ENCODE data around the gene F7.
"Not testable (repeated sequence)": the region's sequence is repeated elsewhere in the genome, so short reads cannot be mapped to it uniquely, and the experiment has no call there.

Gene F7

GRCh38 chr13:113157206-113157928 is 51.8 kb downstream of the F7 start:
- Histone ChIP-seq H3K27ac (no peak overlapping the region), H3K4me2 (no peak overlapping the region), H3K4me1 (peaks cover 17 to 33% (median 26%) of the 10 kb centered on the region in 10 experiments), H3K9me3 (replicated peaks in 1 of 11) (peaks cover 6 to 15% (median 9%) of the 10 kb centered on the region in 11 experiments; a peak in 20 of 22 replicates), H3K27me3 (peaks cover 20 to 40% (median 34%) of the 10 kb centered on the region in 11 experiments), H3K36me3 (no peaks in the 10 kb centered on the region), H3K9ac (no peak overlapping the region), H4K20me1 (peaks cover 0 to 3% (median 0%) of the 10 kb centered on the region in 11 experiments; a peak in 2 of 22 replicates), H3K4me3 (no peak overlapping the region)
- TF ChIP-seq Cebpa-rat (IDR thresholded peaks at IDR 0.05): no peak

- peaks cover 27 to 40% (median 34%) of the 10 kb centered on the region in 11 experiments for H3K27me3 ChIP-seq
- H4K20me1 ChIP-seq: peaks cover 0 to 3% (median 0%) of the 10 kb centered on the region in 11 experiments; a peak in 6 of 22 replicates
- no peak within 1 kb of the TSS for H3K4me2 ChIP-seq
- H3K4me3 ChIP-seq: no peak within 1 kb of the TSS
- no peak for TF ChIP-seq Cebpa-rat (IDR thresholded peaks at IDR 0.05)
- no peaks in the 10 kb centered on the region for H3K36me3 ChIP-seq
- no peak within 1 kb of the TSS for H3K9ac ChIP-seq
- H3K27ac ChIP-seq: no peak within 1 kb of the TSS
- H3K4me1 ChIP-seq: peaks cover 17 to 25% (median 20%) of the 10 kb centered on the region in 10 experiments
- peaks cover 6 to 15% (median 9%) of the 10 kb centered on the region in 11 experiments; a peak in 20 of 22 replicates for H3K9me3 ChIP-seq (replicated peaks in 1 of 11)
Measured at GRCh38 chr13:113157929-113158747, 52.5 kb downstream of the F7 start, which contains the start of gene PROZ. Gene PROZ, plus strand, starts transcription at chr13:113158648. Its CDS starts 13 bp downstream, at chr13:113158661.

GRCh38 chr13:113158946-113159345 is 53.4 kb downstream of the F7 start:
- H3K36me3 ChIP-seq: no peaks in the 10 kb centered on the region
- peaks cover 12 to 20% (median 16%) of the 10 kb centered on the region in 10 experiments for H3K4me1 ChIP-seq
- no peak overlapping the region for H3K4me3 ChIP-seq
- H3K9me3 ChIP-seq (replicated peaks in 1 of 11): peaks cover 6 to 15% (median 9%) of the 10 kb centered on the region in 11 experiments; a peak in 20 of 22 replicates
- no peak for TF ChIP-seq Cebpa-rat (IDR thresholded peaks at IDR 0.05)
- no peak overlapping the region for H3K4me2 ChIP-seq
- H3K27me3 ChIP-seq: peaks cover 35 to 43% (median 39%) of the 10 kb centered on the region in 11 experiments
- peaks cover 0 to 9% (median 0%) of the 10 kb centered on the region in 11 experiments; a peak in 6 of 22 replicates for H4K20me1 ChIP-seq
- no peak overlapping the region for H3K9ac ChIP-seq
- H3K27ac ChIP-seq: no peak overlapping the region

- Histone ChIP-seq H3K27ac (no peak overlapping the region), H3K27me3 (peaks cover 43 to 51% (median 46%) of the 10 kb centered on the region in 11 experiments), H3K9ac (no peak overlapping the region), H3K36me3 (no peaks in the 10 kb centered on the region), H3K9me3 (replicated peaks in 1 of 11) (peaks cover 6 to 15% (median 9%) of the 10 kb centered on the region in 11 experiments; a peak in 20 of 22 replicates), H3K4me3 (no peak overlapping the region), H3K4me1 (peaks cover 8 to 23% (median 19%) of the 10 kb centered on the region in 10 experiments), H4K20me1 (peaks cover 0 to 9% (median 0%) of the 10 kb centered on the region in 11 experiments; a peak in 8 of 22 replicates), H3K4me2 (no peak overlapping the region)
- no peak for TF ChIP-seq Cebpa-rat (IDR thresholded peaks at IDR 0.05)
Measured at GRCh38 chr13:113159701-113160100, 54.1 kb downstream of the F7 start.

- no peaks in the 10 kb centered on the region for H3K36me3 ChIP-seq
- no peak overlapping the region for H3K4me2 ChIP-seq
- peaks cover 0 to 14% (median 0%) of the 10 kb centered on the region in 11 experiments; a peak in 8 of 22 replicates for H4K20me1 ChIP-seq
- no peak overlapping the region for H3K4me3 ChIP-seq
- peaks cover 50 to 64% (median 58%) of the 10 kb centered on the region in 11 experiments for H3K27me3 ChIP-seq
- no peak for TF ChIP-seq Cebpa-rat (IDR thresholded peaks at IDR 0.05)
- no peak overlapping the region for H3K27ac ChIP-seq
- peaks cover 4 to 9% (median 6%) of the 10 kb centered on the region in 11 experiments; a peak in 20 of 22 replicates for H3K9me3 ChIP-seq (replicated peaks in 1 of 11)
- H3K9ac ChIP-seq: no peak overlapping the region
- peaks cover 3 to 17% (median 13%) of the 10 kb centered on the region in 10 experiments; a peak in 11 of 20 replicates for H3K4me1 ChIP-seq
Measured at GRCh38 chr13:113160983-113161382, 55.4 kb downstream of the F7 start.

- no peak overlapping the region for H3K4me3 ChIP-seq
- no peak overlapping the region for H3K9ac ChIP-seq
- H3K4me2 ChIP-seq: no peak overlapping the region
- no peak for TF ChIP-seq Cebpa-rat (IDR thresholded peaks at IDR 0.05)
- H3K27me3 ChIP-seq: peaks cover 50 to 68% (median 62%) of the 10 kb centered on the region in 11 experiments
- H4K20me1 ChIP-seq: peaks cover 0 to 16% (median 3%) of the 10 kb centered on the region in 11 experiments; a peak in 8 of 22 replicates
- peaks cover 3 to 21% (median 13%) of the 10 kb centered on the region in 10 experiments; a peak in 11 of 20 replicates for H3K4me1 ChIP-seq
- H3K36me3 ChIP-seq: no peaks in the 10 kb centered on the region
- peaks cover 0 to 4% (median 1%) of the 10 kb centered on the region in 11 experiments; a peak in 14 of 22 replicates for H3K9me3 ChIP-seq (replicated peaks in 1 of 11)
- H3K27ac ChIP-seq: no peak overlapping the region
Measured at GRCh38 chr13:113161433-113161832, 55.8 kb downstream of the F7 start.

GRCh38 chr13:113161975-113162374 is 56.4 kb downstream of the F7 start:
- H3K4me2 ChIP-seq; H3K9me3 ChIP-seq (replicated peaks in 1 of 11); H3K9ac ChIP-seq; H3K27ac ChIP-seq; H3K36me3 ChIP-seq; H3K4me3 ChIP-seq: not testable (repeated sequence)
- H3K27me3 ChIP-seq: peaks cover 50 to 68% (median 64%) of the 10 kb centered on the region in 11 experiments
- peaks cover 0 to 19% (median 3%) of the 10 kb centered on the region in 11 experiments; a peak in 8 of 22 replicates for H4K20me1 ChIP-seq
- peaks cover 3 to 26% (median 14%) of the 10 kb centered on the region in 10 experiments; a peak in 11 of 20 replicates for H3K4me1 ChIP-seq

- peaks cover 3 to 30% (median 15%) of the 10 kb centered on the region in 10 experiments; a peak in 11 of 20 replicates for H3K4me1 ChIP-seq
- no peak overlapping the region for H3K9ac ChIP-seq
- peaks cover 0 to 4% (median 0%) of the 10 kb centered on the region in 11 experiments; a peak in 4 of 22 replicates for H3K36me3 ChIP-seq
- H3K27ac ChIP-seq: no peak overlapping the region
- peaks cover 0 to 4% (median 0%) of the 10 kb centered on the region in 11 experiments; a peak in 4 of 22 replicates for H3K9me3 ChIP-seq (replicated peaks in 1 of 11)
- TF ChIP-seq Cebpa-rat (IDR thresholded peaks at IDR 0.05): no peak
- H3K4me3 ChIP-seq: no peak overlapping the region
- peaks cover 0 to 19% (median 3%) of the 10 kb centered on the region in 11 experiments; a peak in 8 of 22 replicates for H4K20me1 ChIP-seq
- peaks cover 50 to 68% (median 64%) of the 10 kb centered on the region in 11 experiments for H3K27me3 ChIP-seq
- no peak overlapping the region for H3K4me2 ChIP-seq
Measured at GRCh38 chr13:113162783-113163685, 57.4 kb downstream of the F7 start.

Data from BLaER1 treated with 17β-estradiol and CSF1 and Interleukin-3, amounts not matched to agents 10 nM and 100 nM (cell line).